ENCODE measurements around the gene FUCA2.

GRCh38 chr6:143482593-143482992 is 28.9 kb downstream of the FUCA2 start:
- no peak for TF ChIP-seq POLR2A (IDR thresholded peaks at IDR 0.05)
- no peak for TF ChIP-seq CTCF (IDR thresholded peaks at IDR 0.05)
